Measurements from ENCODE around the gene ANKRD26.
"Not testable (repeated sequence)": the region's sequence is repeated elsewhere in the genome, so short reads cannot be mapped to it uniquely, and the experiment has no call there.

The ANKRD26 gene

GRCh38 chr10:27099916-27100812 lies at the start of gene ANKRD26:
Gene ANKRD26 (minus strand): TSS chr10:27100494. CDS start chr10:27100326, 168 bp downstream.
- DNase-seq = peak; percentile 98

- DNase-seq = no peak
These were observed 47.4 kb upstream of the ANKRD26 start for GRCh38 chr10:27147701-27148100.

DNA sequence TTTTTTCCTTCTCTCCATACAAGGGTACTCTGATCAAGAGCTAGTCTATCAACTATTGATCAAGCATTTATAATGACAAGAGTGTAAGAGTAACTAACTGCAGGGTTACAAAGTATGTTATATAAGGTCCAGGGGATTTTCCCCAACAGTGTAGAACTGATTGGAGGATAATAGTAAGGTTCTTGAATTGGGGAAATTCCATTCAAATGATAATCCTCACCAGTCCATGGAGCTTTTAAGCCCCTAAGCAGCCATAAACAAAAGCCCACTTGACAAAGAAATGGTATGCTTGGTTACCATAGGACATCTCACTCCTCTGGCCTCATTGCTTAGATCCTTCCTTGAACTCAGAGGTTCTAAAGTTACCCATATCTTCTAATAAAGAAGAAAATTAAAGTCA lies 45.6 kb upstream of the ANKRD26 start:
- no peak for DNase-seq

DNA sequence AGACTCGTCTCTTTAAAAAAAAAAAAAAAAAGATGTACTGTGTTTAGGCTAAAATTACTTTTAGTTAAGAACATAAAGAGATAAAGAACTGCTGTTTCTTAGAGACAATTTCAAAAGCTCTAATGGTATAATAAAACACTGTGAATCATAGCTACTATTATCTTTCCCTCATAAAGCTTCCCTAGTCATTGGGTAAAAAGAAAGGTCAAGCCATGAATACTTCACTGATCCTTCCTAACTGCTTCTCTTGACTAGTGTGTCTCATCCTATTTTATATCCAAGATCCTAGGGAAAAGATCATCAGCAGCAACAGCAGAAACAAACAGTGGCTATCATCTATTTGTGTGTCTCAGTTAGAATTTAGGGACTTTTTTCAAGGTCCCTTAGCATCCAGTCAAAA lies 43.4 kb upstream of the ANKRD26 start:
- no peak for DNase-seq

DNA sequence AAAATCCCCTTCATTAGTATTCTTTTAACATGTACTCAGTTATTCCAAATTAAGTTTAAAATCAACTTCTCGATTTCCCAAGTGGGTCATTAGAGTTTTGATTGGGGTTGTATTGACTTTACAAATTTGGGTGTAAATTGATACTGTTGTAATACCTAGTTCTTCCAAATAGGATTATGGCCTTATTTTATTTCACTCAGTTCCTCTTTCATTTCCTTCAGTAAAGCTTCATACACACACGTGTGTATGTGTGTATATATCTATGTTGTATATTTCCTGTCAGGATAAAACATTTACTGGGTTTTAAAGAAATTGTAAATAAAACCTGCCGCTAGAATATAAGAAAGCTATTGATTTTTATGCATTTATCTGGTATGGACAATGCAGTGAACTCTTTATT lies 38.0 kb upstream of the ANKRD26 start:
- no peak for DNase-seq

GRCh38 chr10:27134371-27134770 lies 34.1 kb upstream of the ANKRD26 start:
- no peak for DNase-seq

DNA sequence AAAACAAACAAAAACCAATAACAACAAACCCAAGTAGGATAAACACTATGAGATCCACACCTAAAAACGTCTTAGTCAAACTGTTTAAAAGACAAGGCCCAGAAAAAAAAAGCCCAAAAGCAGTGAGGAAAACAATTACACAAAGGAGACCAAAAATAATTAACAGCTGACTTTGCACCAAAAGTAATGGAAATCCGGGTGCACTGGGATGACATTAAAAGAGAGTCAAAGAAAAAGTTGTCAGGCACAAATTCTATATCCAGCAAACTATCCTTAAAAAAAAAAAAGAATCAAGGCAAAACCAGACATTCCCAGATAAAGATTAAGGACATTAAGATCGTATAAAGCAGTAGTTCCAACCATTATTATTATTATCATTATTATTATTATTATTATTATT lies 7.9 kb upstream of the ANKRD26 start:
- no peak for DNase-seq

- no peak for DNase-seq
These were observed 4.6 kb upstream of the ANKRD26 start for GRCh38 chr10:27104919-27105318.

GRCh38 chr10:27100813-27101347 lies 586 bp upstream of the ANKRD26 start:
- no peak for DNase-seq

DNA sequence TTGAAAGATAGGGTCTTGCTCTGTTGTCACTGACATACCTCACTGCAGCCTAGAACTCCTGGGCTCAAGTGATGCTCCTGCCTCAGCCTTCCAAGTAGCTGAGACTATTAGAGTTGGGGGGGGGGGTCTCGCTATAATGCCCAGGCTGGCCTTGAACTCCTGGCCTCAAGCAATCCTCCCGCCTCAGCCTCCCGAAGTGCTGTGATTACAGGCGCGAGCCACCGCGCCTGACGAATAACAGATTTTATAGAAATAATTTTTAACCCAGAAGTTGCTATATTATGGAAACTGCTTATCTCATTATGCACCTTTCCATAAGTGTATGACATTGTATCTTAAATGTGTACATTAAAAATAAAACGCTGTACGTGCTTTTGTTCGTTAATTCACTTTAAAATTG lies 846 bp downstream of the ANKRD26 start:
- DNase-seq = no peak

DNA sequence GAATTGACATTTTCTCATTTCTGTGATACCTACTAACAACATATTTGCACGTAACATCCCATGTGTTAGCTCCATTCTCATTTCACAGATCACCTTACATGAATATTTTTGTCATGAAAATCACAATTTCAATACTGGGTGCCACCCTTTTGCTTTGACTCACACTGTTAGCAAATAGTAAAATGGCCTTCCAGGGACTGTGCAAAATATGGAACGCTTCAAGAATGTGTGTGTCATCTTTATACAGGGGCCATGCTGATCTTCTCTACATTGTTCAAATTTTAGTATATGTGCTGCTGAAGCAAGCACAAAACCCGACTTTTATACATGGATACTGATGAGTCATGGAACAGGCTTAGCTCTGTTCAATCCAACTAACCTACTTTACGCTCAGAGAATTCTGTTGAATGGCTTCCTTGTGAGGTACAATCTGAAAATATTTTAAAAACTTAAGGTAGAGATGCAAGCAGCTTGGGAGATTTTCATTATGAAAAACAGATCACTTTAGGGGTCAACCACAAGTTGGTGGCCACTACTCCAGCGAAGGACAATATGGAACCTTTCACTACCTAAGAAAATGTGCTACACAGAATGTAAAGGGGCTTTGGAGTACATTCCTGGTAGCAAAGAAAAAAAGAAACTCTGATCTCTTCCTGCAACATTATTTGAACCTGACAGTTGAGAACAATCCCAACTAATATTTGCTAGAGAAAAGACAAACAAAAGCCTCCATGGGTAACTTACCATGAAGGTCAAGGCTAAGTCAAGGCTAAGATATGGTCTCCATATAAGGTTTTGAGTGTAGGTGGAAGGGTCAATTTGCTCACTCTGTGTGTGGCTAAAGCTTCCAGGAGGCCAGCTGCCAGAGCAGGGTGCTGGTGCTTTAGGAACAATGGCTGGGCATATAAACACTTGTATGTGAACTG lies 11.9 kb downstream of the ANKRD26 start:
- no peak for DNase-seq

DNA sequence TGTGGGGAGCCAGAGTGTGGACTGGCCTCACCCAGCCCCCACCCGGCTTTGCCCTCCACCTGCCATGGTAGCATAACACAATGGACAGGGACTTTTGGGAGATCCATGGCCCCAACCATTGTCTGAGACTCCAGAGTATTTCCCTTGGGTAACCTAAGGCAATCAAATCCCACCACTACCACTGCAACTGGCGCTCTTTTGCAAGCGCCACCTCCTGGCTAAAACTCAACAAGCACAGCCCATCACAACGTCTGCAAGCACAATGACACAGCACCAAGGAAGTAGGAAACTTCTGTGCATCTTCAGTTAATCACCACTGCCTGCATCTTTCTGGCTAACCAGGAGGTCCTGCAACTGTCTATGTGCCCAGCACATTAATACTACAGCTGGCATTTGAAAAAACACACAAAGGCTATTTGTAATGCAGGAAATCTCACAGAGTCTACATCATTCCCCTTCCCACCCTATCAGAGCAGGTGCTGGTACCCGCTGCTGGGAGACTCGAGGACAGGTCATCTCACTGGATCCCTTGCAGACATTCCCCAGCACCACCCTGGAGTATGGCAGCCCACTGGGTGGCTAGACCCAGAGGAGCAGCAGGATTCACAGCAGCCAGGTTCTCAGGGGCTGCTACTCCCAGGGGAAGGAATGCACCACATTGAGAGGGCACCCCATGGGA lies 27.7 kb downstream of the ANKRD26 start:
- DNase-seq = no peak

DNA sequence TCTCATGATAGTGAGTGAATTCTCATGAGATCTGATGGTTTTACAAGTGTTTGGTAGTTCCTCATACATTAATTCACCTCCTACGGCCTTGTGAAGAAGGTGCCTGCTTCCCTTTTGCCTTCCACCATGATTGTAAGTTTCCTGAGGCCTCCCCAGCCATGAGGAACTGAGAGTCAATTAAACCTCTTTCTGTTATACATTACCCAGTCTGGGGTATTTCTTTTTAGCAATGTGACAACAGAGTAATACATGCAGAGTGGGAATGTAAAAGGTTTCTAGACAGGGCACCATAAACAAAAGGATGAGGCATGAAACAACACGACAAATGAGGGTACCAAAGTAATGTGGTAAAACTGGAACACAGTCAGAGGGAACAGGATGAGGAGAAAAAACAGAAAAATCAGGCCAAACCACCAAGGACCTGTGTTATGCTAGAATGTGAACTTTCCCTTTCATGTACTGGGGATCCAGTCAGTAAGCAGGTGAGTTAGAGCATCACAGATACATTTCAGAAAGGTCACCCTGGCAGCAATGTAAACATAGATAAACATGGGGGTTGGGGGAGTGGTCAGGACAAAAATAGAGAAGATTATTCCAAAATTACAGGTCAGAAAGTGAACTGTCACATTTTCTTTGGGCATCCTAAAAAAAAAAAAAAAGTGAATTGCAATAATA lies 31.9 kb downstream of the ANKRD26 start:
- DNase-seq = no peak

DNA sequence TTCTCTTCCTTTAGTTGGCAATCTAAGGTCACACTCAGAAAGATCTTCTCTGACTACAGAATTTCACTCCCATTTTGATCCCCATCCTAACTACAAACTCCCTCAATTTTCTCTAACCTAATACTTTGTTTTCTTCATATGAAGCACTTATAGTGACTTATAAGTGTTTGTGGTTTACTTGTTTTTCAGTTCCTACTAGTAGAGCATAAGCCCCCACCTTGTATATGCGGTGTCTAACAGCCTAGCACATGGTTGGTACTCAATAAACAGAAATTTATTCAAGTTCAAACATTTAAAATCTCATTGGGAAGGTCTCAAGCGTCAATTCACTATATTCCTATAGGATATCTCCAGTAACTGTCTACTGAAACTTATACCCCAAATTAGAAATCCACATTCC lies 35.2 kb downstream of the ANKRD26 start:
- DNase-seq = no peak

GRCh38 chr10:27052656-27053055 lies 47.6 kb downstream of the ANKRD26 start:
- DNase-seq = no peak

DNA sequence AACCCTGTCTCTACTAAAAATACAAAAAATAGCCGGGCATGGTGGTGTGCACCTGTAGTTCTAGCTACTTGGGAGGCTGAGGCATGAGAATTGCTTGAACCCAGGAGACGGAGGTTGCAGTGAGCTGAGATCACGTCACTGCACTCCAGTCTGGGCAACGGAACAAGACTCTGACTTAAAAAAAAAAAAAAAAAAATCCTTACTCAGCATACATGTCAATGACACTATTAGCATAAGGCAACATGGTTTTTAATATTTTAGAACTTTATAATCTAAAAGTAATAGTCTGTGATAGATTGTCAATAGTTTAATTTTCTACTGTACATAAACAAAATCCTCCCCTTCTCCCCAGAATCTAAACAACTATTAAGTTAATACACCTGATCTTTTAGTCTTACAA lies 55.0 kb downstream of the ANKRD26 start:
- not testable (repeated sequence) for DNase-seq

DNA sequence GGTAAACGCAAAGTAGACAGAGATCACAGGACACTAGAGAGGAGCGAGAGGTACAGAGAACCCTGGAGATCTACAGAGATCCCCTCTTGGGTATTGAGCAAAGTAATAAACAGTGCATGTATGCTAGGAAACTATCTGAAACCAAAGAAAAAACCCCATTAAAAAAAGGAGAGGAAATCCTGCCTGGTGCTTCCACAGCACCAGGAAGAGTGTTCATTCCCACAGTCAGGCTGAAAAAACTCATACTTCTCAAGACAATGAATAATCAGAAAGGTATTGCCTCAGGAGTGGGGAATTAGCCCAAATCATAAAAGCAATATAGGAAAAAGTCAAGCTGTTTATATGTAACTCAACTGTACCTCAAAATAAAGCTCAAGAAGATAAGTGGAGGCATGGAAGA lies 59.1 kb downstream of the ANKRD26 start:
- peak; percentile 37 for DNase-seq

GRCh38 chr10:27038168-27038567 lies 62.1 kb downstream of the ANKRD26 start:
- no peak for DNase-seq

DNA sequence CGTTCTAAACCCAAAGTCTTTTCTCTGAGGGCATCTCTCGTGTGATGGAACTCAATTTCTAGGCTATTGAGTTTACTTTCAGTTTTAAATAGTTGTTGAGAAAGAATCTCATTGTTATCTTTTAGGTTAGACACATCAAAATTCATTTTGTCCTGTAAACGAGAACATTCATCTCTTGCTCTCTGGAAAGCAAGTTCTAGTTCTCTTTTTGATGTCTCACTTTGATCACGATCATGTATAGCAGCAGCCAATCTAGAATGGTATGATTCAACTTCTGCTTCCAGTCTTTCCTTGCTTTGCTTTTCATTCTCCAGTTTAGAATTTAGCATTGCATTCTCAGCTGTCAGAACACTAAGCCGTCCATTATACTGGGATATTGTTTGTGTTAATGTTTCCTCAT lies 65.1 kb downstream of the ANKRD26 start:
- DNase-seq = no peak

- no peak for DNase-seq
These were observed 70.2 kb downstream of the ANKRD26 start for GRCh38 chr10:27030060-27030459.

DNA sequence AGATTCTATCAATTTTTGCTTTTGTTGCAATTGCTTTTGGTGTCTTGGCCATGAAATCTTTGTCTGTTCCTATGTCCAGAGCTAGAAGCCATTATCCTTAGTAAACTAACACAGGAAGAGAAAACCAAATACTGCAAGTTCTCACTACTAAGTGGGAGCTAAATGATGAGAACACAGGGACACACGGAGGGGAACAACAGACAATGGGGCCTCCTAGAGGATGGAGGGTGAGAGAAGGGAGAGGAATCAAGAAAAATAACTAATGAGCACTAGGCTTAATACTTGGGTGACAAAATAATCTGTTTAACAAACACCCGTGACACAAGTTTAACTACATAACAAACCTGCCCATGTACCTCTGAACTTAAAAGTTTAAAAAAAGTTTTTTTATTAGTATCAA lies 78.2 kb downstream of the ANKRD26 start:
- no peak for DNase-seq

GRCh38 chr10:27020243-27020642 lies 80.1 kb downstream of the ANKRD26 start:
- no peak for DNase-seq
